K562 (cell line): Measurements from ENCODE around the gene RPUSD2. TPM values are rescaled to one million over a fixed set of nuclear protein-coding genes. Genes with fewer than 3 reads are reported as not detected.

Experiments
- CBFB ChIP-seq: sonication (generic); formaldehyde crosslinking; IDR thresholded peaks from 2 replicates; pipeline ENCODE4 v1.4.0; 2020; ENCODE audit warnings: mild to moderate bottlenecking, missing genetic modification reagents
- CC2D1A ChIP-seq: fragments of 450-650 bp; IDR thresholded peaks from 2 replicates; pipeline ENCODE4 v1.6.1; 2017; ENCODE audit warnings: mild to moderate bottlenecking
- CHD1 ChIP-seq: fragments of 200-600 bp; sonication (generic); IDR thresholded peaks from one replicate; pipeline ENCODE4 v1.6.1; 2012; ENCODE audit warnings: mild to moderate bottlenecking, moderate library complexity, low read length, inconsistent platforms
- HDAC1 ChIP-seq, 2 experiments: fragments of 450-650 bp; IDR thresholded peaks; 2 replicates each; pipeline ENCODE4 v1.6.1; 2016 to 2017; ENCODE audit warnings: inconsistent platforms in 1 of 2, mild to moderate bottlenecking in 1 of 2, moderate library complexity in 1 of 2
- KHSRP ChIP-seq: fragments of 450-650 bp; IDR thresholded peaks from 2 replicates; pipeline ENCODE4 v1.6.1; 2017
- MCM5 ChIP-seq: fragments of 450-650 bp; IDR thresholded peaks from 2 replicates; pipeline ENCODE4 v1.6.1; 2016; ENCODE audit warnings: low read depth
- MTA2 ChIP-seq: fragments of 450-650 bp; IDR thresholded peaks from 2 replicates; pipeline ENCODE4 v1.6.1; 2016; ENCODE audit warnings: low read depth
- MYC ChIP-seq, 2 experiments: fragments of 250-450 bp in 1 of 2; sonication (Bioruptor Pico) in 1 of 2; IDR thresholded peaks; 2 replicates each; pipeline versions ENCODE4 v1.5.1 to v1.6.1; 2012 to 2021; ENCODE audit warnings: low read depth in 2 of 2, borderline replicate concordance in 1 of 2, improper control_type of control experiment in 1 of 2, low read length in 1 of 2, mild to moderate bottlenecking in 1 of 2, moderate library complexity in 1 of 2
- NFRKB ChIP-seq: fragments of 450-650 bp; IDR thresholded peaks from 2 replicates; pipeline ENCODE4 v1.6.1; 2016; ENCODE audit warnings: low read depth
- NONO ChIP-seq, 2 experiments: fragments of 200-400 bp in 1 of 2; fragments of 450-650 bp in 1 of 2; formaldehyde crosslinking in 1 of 2; IDR thresholded peaks; 2 replicates each; pipeline ENCODE4 v1.6.1; 2017; ENCODE audit warnings: low read depth in 2 of 2, mild to moderate bottlenecking in 2 of 2, moderate library complexity in 2 of 2, low read length in 1 of 2
- PHB ChIP-seq: fragments of 250-450 bp; sonication (Bioruptor Pico); IDR thresholded peaks from 2 replicates; pipeline ENCODE4 v1.5.0; 2021
- POLR2G ChIP-seq: fragments of 200-400 bp; formaldehyde crosslinking; IDR thresholded peaks from 2 replicates; pipeline ENCODE4 v1.6.1; 2017; ENCODE audit warnings: low read depth, mild to moderate bottlenecking, antibody characterized with exemption, low read length, moderate library complexity
- RFX1 ChIP-seq: fragments of 450-650 bp; IDR thresholded peaks from 2 replicates; pipeline ENCODE4 v1.6.1; 2016; ENCODE audit warnings: mild to moderate bottlenecking, moderate library complexity
- SAFB2 ChIP-seq: fragments of 200-400 bp; formaldehyde crosslinking; IDR thresholded peaks from 2 replicates; pipeline ENCODE4 v1.6.1; 2018; ENCODE audit warnings: borderline replicate concordance, low read length, low read depth, moderate library complexity; ENCODE audit not compliant: severe bottlenecking
- SRSF3 ChIP-seq: fragments of 200-400 bp; formaldehyde crosslinking; IDR thresholded peaks from 2 replicates; pipeline ENCODE4 v1.6.1; 2016; ENCODE audit warnings: mild to moderate bottlenecking, low read length, moderate library complexity; ENCODE audit not compliant: insufficient read depth
- TCF7 ChIP-seq: sonication (generic); IDR thresholded peaks from 2 replicates; pipeline ENCODE4 v1.6.1; 2016; ENCODE audit warnings: antibody characterized with exemption, borderline replicate concordance
- XRCC4 ChIP-seq: IDR thresholded peaks from one replicate; pipeline ENCODE4 v1.6.1; 2011; ENCODE audit not compliant: insufficient read depth, insufficient read length; ENCODE audit errors: extremely low read depth
- ZFX ChIP-seq: sonication (generic); formaldehyde crosslinking; IDR thresholded peaks from 2 replicates; pipeline ENCODE4 v1.8.0; 2022; ENCODE audit warnings: mild to moderate bottlenecking, missing genetic modification reagents, moderate library complexity
- ZNF140 ChIP-seq: fragments of 250-450 bp; sonication (Bioruptor Pico); IDR thresholded peaks from 2 replicates; pipeline ENCODE4 v1.8.0; 2021; ENCODE audit warnings: moderate library complexity, mild to moderate bottlenecking, inconsistent platforms
- ZNF184 ChIP-seq: sonication (generic); formaldehyde crosslinking; IDR thresholded peaks from 2 replicates; pipeline ENCODE4 v1.5.0; 2020; ENCODE audit warnings: missing genetic modification reagents
- ZNF766 ChIP-seq: fragments of 200-800 bp; sonication (Bioruptor generic); conservative IDR thresholded peaks from 2 replicates; pipeline ENCODE4 v1.6.1; 2016; ENCODE audit warnings: missing genetic modification characterization, missing compliant biosample characterization
- polyA plus RNA-seq, 8 experiments: library from polyadenylated mRNA; depleted of rRNA in 4 of 8; stranded (reverse) in 5 of 8; unstranded in 3 of 8; fragments of >200 nt; fragmentation: Nextera tagmentation in 2 of 8; fragmentation: Illumina TruSeq in 1 of 8; extraction: Ambion mirVana in 2 of 8; extraction: Trizol in 1 of 8; gene quantifications; 2 replicates each; pipeline versions ENCODE4 v1.2.1 to v1.2.3, GENCODE V29; 2011 to 2014; ENCODE audit warnings: inconsistent platforms in 1 of 8, missing spikeins in 1 of 8
- total RNA-seq, 7 experiments: library from RNA; depleted of rRNA in 6 of 7; stranded (reverse); fragments of >200 nt in 6 of 7; fragmentation: Illumina TruSeq in 2 of 7; extraction: Trizol in 2 of 7; gene quantifications; 2 replicates each; pipeline versions ENCODE4 v1.2.1 to v1.2.3, GENCODE V29; 2011 to 2021; ENCODE audit warnings: low replicate concordance in 1 of 7
- TF ChIP-seq, protein P1 (sequence below), 2 experiments: fragments of 450-650 bp; conservative IDR thresholded peaks; 2 replicates each; pipeline ENCODE4 v1.6.1; 2017; ENCODE audit warnings: mild to moderate bottlenecking in 2 of 2, moderate library complexity in 2 of 2
- TF ChIP-seq, protein P2 (sequence below), 3 experiments: fragments of 200-800 bp in 1 of 3; sonication (Bioruptor generic) in 1 of 3; sonication (generic) in 1 of 3; formaldehyde crosslinking in 1 of 3; IDR thresholded peaks; 2 replicates each; pipeline versions ENCODE4 v1.6.1 to v1.8.0; 2016 to 2022; ENCODE audit warnings: mild to moderate bottlenecking in 2 of 3, missing compliant biosample characterization in 2 of 3, missing genetic modification characterization in 2 of 3, missing genetic modification reagents in 1 of 3
- TF ChIP-seq, protein P3 (sequence below): sonication (generic); formaldehyde crosslinking; IDR thresholded peaks from 2 replicates; pipeline ENCODE4 v1.8.1; 2022; ENCODE audit warnings: missing genetic modification reagents

Gene RPUSD2
- total and polyA plus RNA-seq, 9 of the 15 experiments (the other 6 are each of a cell fraction or from before 2014, with no cell fraction given), result 3.7 to 30.2 (median 14.3) TPM

GRCh38 chr15:40593588-40594428 is 24.7 kb downstream of the RPUSD2 start, which contains the start of gene KNL1 (continued):
- TF ChIP-seq, protein P1, sequence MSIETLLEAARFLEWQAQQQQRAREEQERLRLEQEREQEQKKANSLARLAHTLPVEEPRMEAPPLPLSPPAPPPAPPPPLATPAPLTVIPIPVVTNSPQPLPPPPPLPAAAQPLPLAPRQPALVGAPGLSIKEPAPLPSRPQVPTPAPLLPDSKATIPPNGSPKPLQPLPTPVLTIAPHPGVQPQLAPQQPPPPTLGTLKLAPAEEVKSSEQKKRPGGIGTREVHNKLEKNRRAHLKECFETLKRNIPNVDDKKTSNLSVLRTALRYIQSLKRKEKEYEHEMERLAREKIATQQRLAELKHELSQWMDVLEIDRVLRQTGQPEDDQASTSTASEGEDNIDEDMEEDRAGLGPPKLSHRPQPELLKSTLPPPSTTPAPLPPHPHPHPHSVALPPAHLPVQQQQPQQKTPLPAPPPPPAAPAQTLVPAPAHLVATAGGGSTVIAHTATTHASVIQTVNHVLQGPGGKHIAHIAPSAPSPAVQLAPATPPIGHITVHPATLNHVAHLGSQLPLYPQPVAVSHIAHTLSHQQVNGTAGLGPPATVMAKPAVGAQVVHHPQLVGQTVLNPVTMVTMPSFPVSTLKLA (conservative IDR thresholded peaks at IDR 0.05), result peak; percentile 47 to 81; a peak in 3 of 4 replicates
- TF ChIP-seq TCF7 (peak; percentile 40; the same call in 1 of the 2 replicates), SRSF3 (no peak), SAFB2 (no peak), ZFX (CRISPR knock-in tag) (no peak), MCM5 (no peak), ZNF184 (CRISPR knock-in tag) (no peak), ZNF140 (CRISPR knock-in tag) (no peak), CBFB (CRISPR knock-in tag) (no peak), MYC (IDR thresholded peaks at IDR 0.05; ENCODE audit: low read depth, low read length) (no peak; the same call in 1 of the 2 replicates), MYC (CRISPR knock-in tag; IDR thresholded peaks at IDR 0.05; ENCODE audit: borderline replicate concordance, low read depth) (no peak), MTA2 (no peak), POLR2G (no peak), ZNF766 (CRISPR knock-in tag) (peak; percentile 73), HDAC1 (IDR thresholded peaks at IDR 0.05) (peak; percentile 93 to 96), PHB (CRISPR knock-in tag) (no peak), XRCC4 (no peak), NFRKB (peak; percentile 95), RFX1 (no peak), CC2D1A (peak; percentile 66; the same call in 1 of the 2 replicates), KHSRP (no peak), CHD1 (no peak), NONO (IDR thresholded peaks at IDR 0.05; ENCODE audit: low read depth in 2 of 2, low read length in 1 of 2) (peak in 1 of 2 experiments; percentile 67; a peak in 2 of 4 replicates)
- TF ChIP-seq, protein P2, sequence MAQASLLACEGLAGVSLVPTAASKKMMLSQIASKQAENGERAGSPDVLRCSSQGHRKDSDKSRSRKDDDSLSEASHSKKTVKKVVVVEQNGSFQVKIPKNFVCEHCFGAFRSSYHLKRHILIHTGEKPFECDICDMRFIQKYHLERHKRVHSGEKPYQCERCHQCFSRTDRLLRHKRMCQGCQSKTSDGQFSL (CRISPR knock-in tag; IDR thresholded peaks at IDR 0.05), result peak; percentile 77
- TF ChIP-seq, protein P2 (tag; IDR thresholded peaks at IDR 0.05), result peak in 1 of 2 experiments; percentile 69; a peak in 1 of 4 replicates
- TF ChIP-seq, protein P3, sequence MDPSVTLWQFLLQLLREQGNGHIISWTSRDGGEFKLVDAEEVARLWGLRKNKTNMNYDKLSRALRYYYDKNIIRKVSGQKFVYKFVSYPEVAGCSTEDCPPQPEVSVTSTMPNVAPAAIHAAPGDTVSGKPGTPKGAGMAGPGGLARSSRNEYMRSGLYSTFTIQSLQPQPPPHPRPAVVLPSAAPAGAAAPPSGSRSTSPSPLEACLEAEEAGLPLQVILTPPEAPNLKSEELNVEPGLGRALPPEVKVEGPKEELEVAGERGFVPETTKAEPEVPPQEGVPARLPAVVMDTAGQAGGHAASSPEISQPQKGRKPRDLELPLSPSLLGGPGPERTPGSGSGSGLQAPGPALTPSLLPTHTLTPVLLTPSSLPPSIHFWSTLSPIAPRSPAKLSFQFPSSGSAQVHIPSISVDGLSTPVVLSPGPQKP (CRISPR knock-in tag), result no peak
